Sigmoid colon (tissue), 4 donors: Measurements from ENCODE around the gene FXYD2.

Experiments
- CTCF ChIP-seq, 4 experiments: fragments of 450-650 bp in 3 of 4; fragments of 200-600 bp in 1 of 4; IDR thresholded peaks; one replicate each; pipeline ENCODE4 v1.5.1; 2016 to 2019; ENCODE audit warnings: antibody characterized with exemption in 4 of 4, mild to moderate bottlenecking in 3 of 4, moderate library complexity in 2 of 4
- EP300 ChIP-seq, 4 donors: sonication (generic); formaldehyde crosslinking; IDR thresholded peaks; one replicate each; pipeline ENCODE4 v1.6.1; 2017; ENCODE audit warnings: antibody characterized with exemption in 4 of 4
- POLR2AphosphoS5 ChIP-seq, 4 donors: sonication (generic); formaldehyde crosslinking; IDR thresholded peaks; one replicate each; pipeline ENCODE4 v1.6.1; 2017; ENCODE audit warnings: antibody characterized with exemption in 4 of 4

- TF ChIP-seq CTCF (IDR thresholded peaks at IDR 0.05): no peak
- TF ChIP-seq POLR2AphosphoS5 (IDR thresholded peaks at IDR 0.05): no peak
- TF ChIP-seq EP300 (IDR thresholded peaks at IDR 0.05): no peak
Measured at GRCh38 chr11:117808784-117809183, 15.8 kb downstream of the FXYD2 start.
